SK-N-SH treated with all-trans-retinoic acid at 6 μM for 48 hours (cell line): ENCODE measurements around the gene MDFIC.

Experiments
- ATAC-seq: fragments of 200-7000 bp; cut with Tn5 transposase; 3 replicates; pipeline ENCODE4 v1.9.1; 2020; ENCODE audit warnings: mild to moderate bottlenecking, moderate library complexity
- ARNTL ChIP-seq: fragments of 450-650 bp; formaldehyde crosslinking; IDR thresholded peaks from 2 replicates; pipeline ENCODE4 v1.5.0; 2020; ENCODE audit warnings: low read depth, mild to moderate bottlenecking, moderate library complexity, borderline replicate concordance
- BACH2 ChIP-seq: fragments of 250-450 bp; sonication (Bioruptor Pico); IDR thresholded peaks from 2 replicates; pipeline ENCODE4 v1.9.0; 2021; ENCODE audit warnings: mild to moderate bottlenecking, borderline replicate concordance
- CREB5 ChIP-seq: fragments of 250-450 bp; sonication (Bioruptor Pico); IDR thresholded peaks from 2 replicates; pipeline ENCODE4 v1.5.1; 2020; ENCODE audit warnings: low read depth, mild to moderate bottlenecking, moderate library complexity
- CSDC2 ChIP-seq: fragments of 250-450 bp; sonication (Bioruptor Pico); IDR thresholded peaks from 2 replicates; pipeline ENCODE4 v1.5.0; 2020; ENCODE audit warnings: mild to moderate bottlenecking, moderate library complexity
- CSRNP3 ChIP-seq: fragments of 250-450 bp; sonication (Bioruptor Pico); IDR thresholded peaks from 2 replicates; pipeline ENCODE4 v1.5.1; 2021; ENCODE audit warnings: mild to moderate bottlenecking, moderate library complexity
- ESRRG ChIP-seq: fragments of 250-450 bp; sonication (Bioruptor Pico); IDR thresholded peaks from 2 replicates; pipeline ENCODE4 v1.6.1; 2021; ENCODE audit warnings: mild to moderate bottlenecking
- GLIS3 ChIP-seq: fragments of 250-450 bp; sonication (Bioruptor Pico); IDR thresholded peaks from 2 replicates; pipeline ENCODE4 v1.5.0; 2020; ENCODE audit warnings: mild to moderate bottlenecking, moderate library complexity
- ISL1 ChIP-seq: fragments of 250-450 bp; sonication (Bioruptor Pico); IDR thresholded peaks from 2 replicates; pipeline ENCODE4 v2.1.2; 2022; ENCODE audit warnings: mild to moderate bottlenecking, moderate library complexity
- PATZ1 ChIP-seq: fragments of 250-450 bp; sonication (Bioruptor Pico); IDR thresholded peaks from 2 replicates; pipeline ENCODE4 v1.8.0; 2020; ENCODE audit warnings: mild to moderate bottlenecking, moderate library complexity, borderline replicate concordance
- POU6F1 ChIP-seq: fragments of 250-450 bp; sonication (Bioruptor Pico); IDR thresholded peaks from 2 replicates; pipeline ENCODE4 v1.8.0; 2021; ENCODE audit warnings: low read depth, mild to moderate bottlenecking, moderate library complexity, borderline replicate concordance
- PPARA ChIP-seq: fragments of 250-450 bp; sonication (Bioruptor Pico); IDR thresholded peaks from 2 replicates; pipeline ENCODE4 v1.5.0; 2020; ENCODE audit warnings: mild to moderate bottlenecking, borderline replicate concordance
- RARB ChIP-seq: fragments of 250-450 bp; sonication (Bioruptor Pico); IDR thresholded peaks from 2 replicates; pipeline ENCODE4 v1.8.0; 2021; ENCODE audit warnings: mild to moderate bottlenecking, moderate library complexity
- SNAI2 ChIP-seq: fragments of 250-450 bp; sonication (Bioruptor Pico); IDR thresholded peaks from 2 replicates; pipeline ENCODE4 v1.5.0; 2020; ENCODE audit warnings: mild to moderate bottlenecking, moderate library complexity
- TCF4 ChIP-seq: fragments of 250-450 bp; sonication (Bioruptor Pico); IDR thresholded peaks from 2 replicates; pipeline ENCODE4 v1.8.0; 2021; ENCODE audit warnings: mild to moderate bottlenecking, moderate library complexity, borderline replicate concordance
- TOX ChIP-seq: fragments of 250-450 bp; sonication (Bioruptor Pico); IDR thresholded peaks from 2 replicates; pipeline ENCODE4 v1.8.0; 2021; ENCODE audit warnings: mild to moderate bottlenecking, moderate library complexity, borderline replicate concordance
- TSHZ2 ChIP-seq: fragments of 250-450 bp; sonication (Bioruptor Pico); IDR thresholded peaks from 2 replicates; pipeline ENCODE4 v1.5.0; 2020; ENCODE audit warnings: mild to moderate bottlenecking, moderate library complexity
- ZC3H10 ChIP-seq: fragments of 250-450 bp; sonication (Bioruptor Pico); IDR thresholded peaks from 2 replicates; pipeline ENCODE4 v1.5.1; 2021; ENCODE audit warnings: mild to moderate bottlenecking, moderate library complexity
- ZFP3 ChIP-seq: fragments of 250-450 bp; sonication (Bioruptor Pico); IDR thresholded peaks from 2 replicates; pipeline ENCODE4 v1.5.0; 2020; ENCODE audit warnings: mild to moderate bottlenecking, moderate library complexity
- ZFP30 ChIP-seq: fragments of 450-650 bp; formaldehyde crosslinking; IDR thresholded peaks from 2 replicates; pipeline ENCODE4 v1.5.0; 2022; ENCODE audit warnings: mild to moderate bottlenecking, moderate library complexity
- ZNF70 ChIP-seq: fragments of 450-650 bp; formaldehyde crosslinking; IDR thresholded peaks from 2 replicates; pipeline ENCODE4 v1.5.0; 2020; ENCODE audit warnings: mild to moderate bottlenecking, moderate library complexity
- ZNF8 ChIP-seq: fragments of 450-650 bp; formaldehyde crosslinking; IDR thresholded peaks from 2 replicates; pipeline ENCODE4 v1.5.0; 2020; ENCODE audit warnings: mild to moderate bottlenecking, moderate library complexity

MDFIC gene

GRCh38 chr7:114979803-114980507 is 58.1 kb downstream of the MDFIC start:
- no peak for TF ChIP-seq ZC3H10
- TF ChIP-seq ZNF8 (CRISPR knock-in tag), result no peak
- no peak for TF ChIP-seq RARB (CRISPR knock-in tag)
- no peak for TF ChIP-seq BACH2 (CRISPR knock-in tag)
- TF ChIP-seq ZFP30, result no peak
- TF ChIP-seq ZNF70, result no peak
- no peak for TF ChIP-seq SNAI2 (CRISPR knock-in tag)
- no peak for TF ChIP-seq CSRNP3 (CRISPR knock-in tag)
- TF ChIP-seq TOX (CRISPR knock-in tag), result no peak
- no peak for TF ChIP-seq PATZ1 (CRISPR knock-in tag)
- TF ChIP-seq ARNTL, result no peak
- no peak for TF ChIP-seq TCF4 (CRISPR knock-in tag)
- TF ChIP-seq ESRRG, result no peak
- no peak for TF ChIP-seq CSDC2
- TF ChIP-seq GLIS3, result no peak
- TF ChIP-seq PPARA (CRISPR knock-in tag), result no peak
- ATAC-seq, result no peak

GRCh38 chr7:114981323-114981722 is 59.4 kb downstream of the MDFIC start:
- no peak for ATAC-seq

GRCh38 chr7:114985116-114985715 is 63.3 kb downstream of the MDFIC start:
- no peak for TF ChIP-seq PATZ1 (CRISPR knock-in tag)
- TF ChIP-seq CSRNP3 (CRISPR knock-in tag), result no peak
- no peak for TF ChIP-seq ESRRG
- no peak for TF ChIP-seq BACH2 (CRISPR knock-in tag)
- no peak for TF ChIP-seq CSDC2
- no peak for TF ChIP-seq ZFP3
- TF ChIP-seq TCF4 (CRISPR knock-in tag), result no peak
- no peak for TF ChIP-seq PPARA (CRISPR knock-in tag)
- no peak for ATAC-seq

More at GRCh38 chr7:114981323-114981722, 59.4 kb downstream of the MDFIC start:
- TF ChIP-seq TOX (CRISPR knock-in tag), result no peak
- no peak for TF ChIP-seq RARB (CRISPR knock-in tag)

GRCh38 chr7:114986190-114987180 is 64.6 kb downstream of the MDFIC start:
- no peak for ATAC-seq
- no peak for TF ChIP-seq ISL1 (CRISPR knock-in tag)
- no peak for TF ChIP-seq SNAI2 (CRISPR knock-in tag)
- no peak for TF ChIP-seq ZFP30
- no peak for TF ChIP-seq ZFP3
- TF ChIP-seq CREB5 (CRISPR knock-in tag), result no peak
- no peak for TF ChIP-seq POU6F1 (CRISPR knock-in tag)
- no peak for TF ChIP-seq TSHZ2 (CRISPR knock-in tag)
